Measurements from ENCODE around the gene GABRR1.
A peak's percentile ranks its signal among the peaks of the same experiment; 100 is the strongest.
"Not testable (repeated sequence)": the region's sequence is repeated elsewhere in the genome, so short reads cannot be mapped to it uniquely, and the experiment has no call there.

The GABRR1 gene

DNA sequence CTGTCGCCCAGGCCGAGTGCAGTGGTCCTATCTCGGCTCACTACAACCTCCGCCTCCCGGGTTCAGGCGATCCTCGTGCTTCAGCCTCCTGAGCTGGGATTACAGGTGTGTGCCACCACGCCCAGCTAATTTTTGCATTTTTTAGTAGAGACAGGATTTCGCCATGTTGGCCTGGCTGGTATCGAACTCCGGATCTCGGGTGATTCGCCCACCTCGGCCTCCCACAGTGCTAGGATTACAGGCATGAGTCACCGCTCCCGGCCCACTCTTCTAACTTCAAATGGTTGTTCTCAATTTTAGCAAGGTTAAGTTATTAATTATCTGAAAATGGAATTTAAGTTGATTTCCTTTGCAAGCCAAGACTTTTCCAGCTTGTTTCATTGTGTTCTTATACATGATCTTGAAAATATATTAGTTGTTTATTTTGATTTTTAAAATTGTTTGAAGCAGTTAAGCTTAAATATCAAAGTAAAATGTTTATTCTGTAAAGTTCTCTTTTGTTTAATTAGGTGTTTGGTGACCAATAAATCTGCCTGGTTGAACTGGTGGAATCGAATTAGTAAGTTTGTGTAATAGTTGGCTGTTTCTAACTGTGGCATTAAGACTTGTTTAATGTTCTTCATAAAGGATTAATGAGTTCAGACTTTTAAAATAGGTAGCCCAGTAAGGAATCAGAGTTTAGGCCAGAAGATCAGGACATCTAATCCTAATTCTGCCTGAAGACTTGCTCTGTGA is 69.0 kb downstream of the GABRR1 start:
- DNase-seq: no peak

DNA sequence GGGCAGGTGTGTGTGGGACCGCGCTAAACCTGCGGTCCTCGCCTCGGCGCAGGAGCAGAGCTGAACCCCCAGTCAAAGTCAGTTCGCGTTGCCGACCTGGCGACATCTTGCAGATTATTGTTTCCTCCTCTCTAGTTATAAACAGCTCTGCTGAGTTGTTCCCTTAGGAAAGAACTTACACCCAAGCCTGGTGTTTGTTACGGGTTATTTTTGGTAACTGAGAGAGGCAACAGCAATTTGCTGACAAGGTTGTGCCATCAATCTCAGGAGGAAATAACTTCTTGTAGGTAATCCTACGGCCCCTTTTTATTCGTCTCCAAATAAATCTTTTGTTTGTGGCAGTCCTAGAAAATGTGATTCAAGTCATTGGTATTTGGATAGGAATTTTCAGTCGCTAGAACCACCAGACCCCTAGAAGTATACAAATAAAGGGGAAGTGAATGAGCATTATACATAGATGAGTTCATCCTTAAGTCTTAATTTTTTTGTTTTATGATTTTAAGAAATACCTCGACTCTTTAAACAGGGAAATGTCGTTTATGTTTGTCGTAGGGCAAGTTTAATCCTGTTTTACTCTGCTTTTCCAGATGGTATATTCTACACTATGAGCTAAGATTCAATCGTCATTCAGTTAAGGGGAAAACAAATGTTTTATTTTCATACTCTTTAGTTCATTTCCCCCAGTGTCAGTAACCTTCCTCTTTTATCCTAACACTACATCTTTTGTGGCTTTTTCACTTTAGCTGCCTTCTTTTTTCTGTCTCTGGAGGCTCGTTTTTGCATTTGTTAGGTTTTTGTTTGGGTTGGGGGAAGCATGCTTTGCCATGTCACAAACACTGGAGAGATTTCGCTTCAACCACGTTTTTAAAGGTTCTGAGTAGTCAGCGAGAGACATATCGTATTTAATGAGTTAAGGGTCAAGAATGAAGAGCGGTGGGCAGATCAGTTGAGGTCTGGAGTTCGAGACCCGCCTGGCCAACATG is 70.1 kb downstream of the GABRR1 start:
- DNase-seq: peak; percentile 39

DNA sequence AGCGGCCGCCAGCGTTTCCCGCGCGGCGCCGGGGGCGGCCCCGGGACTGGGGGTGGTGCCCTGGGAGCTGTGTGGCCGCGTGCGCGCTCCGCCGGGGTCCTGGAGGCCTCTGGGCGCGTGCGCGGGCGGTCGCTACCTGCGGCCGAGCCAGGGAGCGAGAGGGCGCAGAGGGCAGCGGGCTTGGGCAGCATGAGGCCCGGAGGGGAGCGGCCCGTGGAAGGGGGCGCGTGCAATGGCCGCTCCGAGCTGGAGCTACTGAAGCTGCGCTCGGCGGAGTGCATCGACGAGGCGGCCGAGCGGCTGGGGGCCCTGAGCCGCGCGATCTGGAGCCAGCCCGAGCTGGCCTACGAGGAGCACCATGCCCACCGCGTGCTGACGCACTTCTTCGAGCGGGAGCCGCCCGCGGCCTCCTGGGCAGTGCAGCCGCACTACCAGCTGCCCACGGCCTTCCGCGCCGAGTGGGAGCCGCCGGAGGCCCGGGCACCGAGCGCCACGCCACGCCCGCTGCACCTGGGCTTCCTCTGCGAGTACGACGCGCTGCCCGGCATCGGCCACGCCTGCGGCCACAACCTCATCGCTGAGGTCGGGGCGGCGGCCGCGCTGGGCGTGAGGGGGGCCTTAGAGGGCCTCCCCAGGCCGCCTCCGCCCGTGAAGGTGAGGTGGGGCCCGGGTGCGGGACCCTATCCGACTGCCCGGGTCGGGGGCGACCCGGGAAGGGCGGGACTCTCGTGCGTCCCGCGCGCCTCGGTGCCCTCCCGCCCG is 71.0 kb downstream of the GABRR1 start, which contains the start of gene PM20D2:
Gene PM20D2, plus strand, starts transcription at position 100 of the 762 bp plus-strand sequence. Its CDS starts 90 bp downstream, at position 190.
- peak; percentile 79 for DNase-seq

DNA sequence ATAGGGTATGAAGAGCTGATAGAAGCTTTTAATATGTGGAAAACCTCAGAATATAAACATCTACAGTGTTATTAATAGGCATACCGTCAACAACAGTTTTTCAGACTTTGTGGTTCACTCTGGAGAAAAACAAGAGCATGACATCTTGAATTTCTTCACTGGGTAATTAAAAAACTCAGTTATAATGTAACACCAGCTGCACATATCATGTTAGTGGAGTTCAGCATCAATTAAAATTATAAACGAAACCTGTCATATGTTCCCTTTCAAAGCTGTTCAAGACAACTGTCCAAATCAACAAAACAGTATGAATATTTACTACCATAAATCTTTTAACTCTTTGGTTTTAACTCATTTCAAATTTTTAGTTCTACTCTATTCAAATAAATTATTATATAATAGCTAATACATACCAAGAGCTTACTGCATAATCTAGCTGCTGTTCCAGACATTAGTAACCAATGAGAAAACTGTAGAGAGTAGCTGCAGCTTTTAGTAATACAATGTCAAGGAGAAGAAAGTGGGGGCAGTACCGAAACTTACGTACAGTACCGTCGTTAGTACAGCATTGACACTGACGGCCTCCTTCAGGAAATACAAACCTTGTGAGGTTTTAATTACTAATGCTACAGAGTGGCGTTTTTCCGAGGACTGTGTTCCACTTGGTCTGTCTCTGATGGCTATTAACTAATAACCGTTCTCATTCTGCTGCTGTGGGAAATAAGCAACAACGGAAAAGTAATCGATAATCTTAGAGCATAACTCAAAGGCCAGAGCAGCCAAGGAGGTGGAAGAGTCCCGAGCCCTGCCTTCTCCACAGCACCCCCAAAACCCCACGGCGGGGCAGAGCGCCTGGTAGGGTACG is 71.8 kb downstream of the GABRR1 start:
- peak; percentile 74 for DNase-seq

DNA sequence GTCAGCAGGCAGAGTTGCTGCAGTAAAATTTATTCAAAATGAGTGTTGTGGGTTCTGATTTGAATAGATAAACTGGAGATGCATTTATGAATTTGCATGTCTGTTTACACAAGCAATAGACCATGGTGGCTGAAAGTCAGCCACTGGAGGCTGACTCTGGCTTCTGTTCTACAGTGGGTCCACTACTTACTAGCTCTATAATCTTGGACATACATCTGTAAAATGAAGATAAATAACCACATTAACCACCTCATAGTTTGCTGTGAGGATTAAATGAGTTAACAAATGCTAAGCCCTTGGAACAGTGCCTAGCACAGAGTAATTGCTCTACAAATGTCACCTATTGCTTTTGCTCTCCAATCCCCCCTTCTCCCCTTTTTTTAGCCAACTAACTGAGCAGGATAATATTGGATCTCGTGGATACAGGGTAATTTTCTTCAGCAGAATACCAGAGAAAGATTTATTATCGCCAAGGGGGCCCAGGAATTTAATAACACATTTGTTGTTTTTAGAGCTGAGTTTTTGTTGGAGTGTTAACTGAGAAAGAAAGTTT is 72.7 kb downstream of the GABRR1 start:
- peak; percentile 70 for DNase-seq

DNA sequence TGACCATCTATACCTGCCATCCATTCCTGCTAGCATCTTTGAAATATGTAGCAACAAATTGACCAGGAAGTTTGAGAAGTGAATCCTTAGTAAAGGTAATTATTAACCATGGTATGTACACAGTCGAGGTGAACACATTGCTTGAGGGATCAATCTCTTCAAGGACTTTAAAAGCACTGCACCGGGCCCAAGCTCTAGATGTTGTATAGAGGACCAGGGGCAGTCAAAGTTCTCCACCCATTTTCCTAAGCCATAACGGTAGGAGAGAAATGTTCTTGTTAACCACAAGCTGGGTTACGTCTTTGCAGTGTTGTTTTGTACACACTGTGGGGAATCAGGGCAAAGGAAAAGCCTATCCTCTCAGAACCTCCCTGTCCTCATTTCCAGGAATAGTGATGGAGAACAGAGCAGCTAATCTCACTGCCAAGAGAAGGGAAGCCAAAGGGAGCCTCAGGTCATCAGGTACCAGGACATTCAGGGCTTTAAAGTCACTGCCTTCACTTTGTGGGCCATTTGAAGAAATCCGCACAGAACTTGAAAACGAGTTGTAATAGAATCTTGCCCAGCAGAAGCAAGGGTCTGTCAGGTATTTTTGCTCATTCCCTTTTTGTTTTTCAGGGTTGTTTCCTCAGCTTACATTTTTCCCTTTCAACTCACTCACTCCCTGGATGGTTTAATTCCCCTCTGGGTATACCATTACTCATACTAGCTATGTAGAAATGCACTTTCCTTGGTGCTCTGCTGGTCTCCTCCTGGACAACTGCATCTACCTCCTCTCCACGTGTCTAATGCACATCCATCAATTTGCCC is 76.6 kb downstream of the GABRR1 start:
- DNase-seq: no peak

- no peak for DNase-seq
Observed at GRCh38 chr6:89139509-89140346, 77.4 kb downstream of the GABRR1 start.

DNA sequence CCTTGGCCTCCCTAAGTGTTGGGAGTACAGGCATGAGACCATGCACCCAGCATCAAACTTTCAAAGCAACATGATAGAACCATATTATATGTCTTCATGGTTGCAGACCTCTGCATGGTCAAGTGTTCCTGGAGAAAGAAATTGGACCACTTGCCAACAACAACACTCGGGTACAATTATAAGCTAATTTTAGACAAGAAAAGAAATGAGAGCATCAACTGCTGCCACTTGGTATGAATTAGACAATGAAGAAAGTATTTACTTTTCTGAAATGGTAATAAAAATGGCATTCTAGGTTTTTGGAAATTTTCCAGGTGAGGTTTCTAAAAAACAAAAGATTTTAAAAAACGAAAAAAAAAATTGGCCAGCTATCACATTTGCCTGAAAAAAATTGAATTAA is 79.0 kb downstream of the GABRR1 start:
- no peak for DNase-seq

DNA sequence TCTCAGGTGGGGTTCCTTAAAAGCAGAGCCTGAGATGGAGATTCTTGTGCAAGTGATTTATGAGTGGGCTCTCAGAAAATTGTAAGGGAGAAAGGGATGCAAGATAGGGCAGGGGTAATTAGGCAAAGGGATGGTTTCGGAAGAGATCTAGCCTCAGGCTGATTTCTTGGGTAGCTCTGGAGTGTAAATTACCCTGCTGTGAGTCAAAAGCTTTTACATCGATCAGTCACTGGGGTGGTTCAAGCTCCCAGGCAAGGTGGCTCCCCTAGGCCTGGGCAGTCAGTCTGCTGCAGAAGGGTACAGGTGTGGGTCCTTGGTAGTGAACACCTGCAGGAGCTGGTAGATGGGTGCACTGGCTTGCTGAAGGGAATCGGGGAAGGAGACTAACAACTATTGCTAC is 82.4 kb downstream of the GABRR1 start:
- DNase-seq: no peak

DNA sequence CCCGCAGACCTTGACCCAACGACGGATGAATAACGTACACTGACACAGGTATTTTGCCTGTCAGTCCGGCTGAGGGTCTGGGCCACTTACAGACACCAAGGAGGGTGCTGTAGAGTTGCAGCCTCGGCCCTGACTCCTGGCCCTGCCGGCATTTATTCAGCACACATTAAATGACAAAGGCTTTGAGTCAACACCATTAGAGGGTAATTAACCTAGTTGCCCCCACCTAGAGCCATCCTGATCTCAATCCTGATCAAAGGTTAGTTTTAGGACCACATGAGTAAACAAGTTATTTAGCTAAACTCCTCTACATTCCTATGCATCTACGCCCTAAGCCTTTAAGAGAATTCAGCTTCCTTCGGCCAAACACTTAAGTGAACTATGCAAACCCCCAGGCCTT is 83.2 kb downstream of the GABRR1 start:
- no peak for DNase-seq

GRCh38 chr6:89132057-89132456 is 85.1 kb downstream of the GABRR1 start:
- DNase-seq: no peak

- no peak for DNase-seq
Observed at GRCh38 chr6:89131599-89131998, 85.6 kb downstream of the GABRR1 start.

DNA sequence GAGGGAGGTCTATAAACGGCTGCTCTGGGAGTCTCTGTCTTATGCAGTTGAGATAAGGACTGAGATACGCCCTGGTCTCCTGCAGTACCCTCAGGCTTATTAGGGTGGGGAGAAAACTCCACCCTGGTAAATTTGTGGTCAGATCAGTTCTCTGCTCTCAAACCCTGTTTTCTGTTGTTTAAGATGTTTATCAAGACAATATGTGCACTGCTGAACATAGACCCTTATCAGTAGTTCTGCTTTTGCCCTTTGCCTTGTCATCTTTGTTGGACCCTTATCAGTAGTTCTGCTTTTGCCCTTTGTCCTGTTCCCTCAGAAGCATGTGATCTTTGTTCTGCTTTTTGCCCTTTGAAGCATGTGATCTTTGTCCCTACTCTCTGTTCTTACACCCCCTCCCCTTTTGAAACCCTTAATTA is 88.9 kb downstream of the GABRR1 start:
- DNase-seq: not testable (repeated sequence)

Data from activated CD4-positive, alpha-beta T cell treated with anti-CD3 and anti-CD28 coated beads, Interleukin-2, Interleukin-6, amounts not matched to agents 100 ng/mL and 50 ng/mL, durations not matched to agents 16 hours and 8 hours (primary cell).